GM12878 (cell line): ENCODE results near the gene THEM4. TPM values are rescaled to one million over a fixed set of nuclear protein-coding genes. Genes with fewer than 3 reads are reported as not detected.

ENCODE experiments used
- ATAC-seq: fragments of 200-7000 bp; cut with Tn5 transposase; 3 replicates; pipeline ENCODE4 v1.9.1; 2020; ENCODE audit warnings: mild to moderate bottlenecking, moderate library complexity
- BruUV-seq: library from RNA; stranded (reverse); fragments of 400-500 nt; replicated peaks from 2 replicates; lab custom pipeline; 2021; lab: Mats Ljungman, UMichigan
- CTCF ChIA-PET: fragments of 300-600 bp; sonication (Branson Sonifier 250); formaldehyde crosslinking; extraction: SDS; loops from one replicate; lab custom pipeline; 2021; ENCODE audit warnings: inconsistent platforms; lab: Yijun Ruan, JAX
- POLR2A ChIA-PET: fragments of 350-600 bp; formaldehyde crosslinking; extraction: SDS; loops from one replicate; lab custom pipeline; 2021; ENCODE audit warnings: inconsistent platforms; lab: Charles Lee
- RAD21 ChIA-PET: fragments of 300-600 bp; sonication (Branson Sonifier 250); formaldehyde crosslinking; loops from one replicate; lab custom pipeline; 2023; ENCODE audit warnings: antibody characterized with exemption; ENCODE audit not compliant: unreplicated experiment; lab: Charles Lee
- SMC1A ChIA-PET: fragments of 300-600 bp; sonication (Branson Sonifier 250); formaldehyde crosslinking; loops from one replicate; lab custom pipeline; 2023; ENCODE audit not compliant: unreplicated experiment, uncharacterized antibody; lab: Charles Lee
- DNase-seq: peaks from one replicate; pipeline ENCODE4 v3.0.0-alpha.2; 2011; ENCODE audit warnings: low read depth, low spot score
- FAIRE-seq: peaks from 3 replicates; lab custom pipeline; 2011; peaks lifted over from hg19 to GRCh38; lab: Jason Lieb, UNC
- H2AFZ ChIP-seq: 2 replicates; pipeline ENCODE4 v1.6.0; 2011; ENCODE audit warnings: low read depth, low read length, control low read depth; ENCODE audit not compliant: control insufficient read depth
- H3K27ac ChIP-seq: 2 replicates; pipeline ENCODE4 v1.5.1; 2011; ENCODE audit warnings: control low read depth; ENCODE audit not compliant: control insufficient read depth, insufficient read depth
- H3K27me3 ChIP-seq, 2 experiments: replicated peaks in 1 of 2; 2 replicates each; pipeline versions ENCODE4 v1.6.0 to v1.6.1; 2011; ENCODE audit warnings: low read length in 1 of 2; ENCODE audit not compliant: control insufficient read depth in 2 of 2, insufficient read depth in 2 of 2
- H3K36me3 ChIP-seq, 2 experiments: 2 replicates each; pipeline ENCODE4 v1.5.1; 2011; ENCODE audit warnings: low read length in 1 of 2; ENCODE audit not compliant: control insufficient read depth in 2 of 2, insufficient read depth in 2 of 2
- H3K4me1 ChIP-seq: 2 replicates; pipeline ENCODE4 v1.6.1; 2011; ENCODE audit warnings: mild to moderate bottlenecking, low read length, moderate library complexity, mixed read lengths; ENCODE audit not compliant: control insufficient read depth, insufficient read depth
- H3K4me2 ChIP-seq: 2 replicates; pipeline ENCODE4 v1.6.0; 2011; ENCODE audit warnings: control low read depth; ENCODE audit not compliant: control insufficient read depth, insufficient read depth
- H3K4me3 ChIP-seq: fragments of 200-600 bp; sonication (generic); 2 replicates; pipeline ENCODE4 v1.5.1; 2016
- H3K79me2 ChIP-seq: 2 replicates; pipeline ENCODE4 v1.6.0; 2011; ENCODE audit warnings: low read length; ENCODE audit not compliant: control insufficient read depth, insufficient read depth
- H3K9ac ChIP-seq: 2 replicates; pipeline ENCODE4 v1.8.0; 2011; ENCODE audit warnings: low read length, control low read depth, mixed read lengths; ENCODE audit not compliant: control insufficient read depth, insufficient read depth
- H3K9me3 ChIP-seq: replicated peaks from 3 replicates; pipeline ENCODE4 v1.5.1; 2011; ENCODE audit warnings: mild to moderate bottlenecking, low read length; ENCODE audit not compliant: control insufficient read depth, insufficient read depth
- H4K20me1 ChIP-seq: 2 replicates; pipeline ENCODE4 v1.6.0; 2011; ENCODE audit not compliant: control insufficient read depth, insufficient read depth
- EED ChIP-seq: sonication (generic); IDR thresholded peaks from 2 replicates; pipeline ENCODE4 v1.6.1; 2016; ENCODE audit warnings: antibody characterized with exemption, low read depth
- ELK1 ChIP-seq: IDR thresholded peaks from 2 replicates; pipeline ENCODE4 v1.6.1; 2012; ENCODE audit warnings: low read depth, low read length, improper control_type of control experiment
- HDAC6 ChIP-seq: fragments of 200-600 bp; sonication (generic); IDR thresholded peaks from one replicate; pipeline ENCODE4 v1.8.0; 2017; ENCODE audit warnings: antibody characterized with exemption; ENCODE audit not compliant: unreplicated experiment
- HSF1 ChIP-seq: fragments of 150-350 bp; IDR thresholded peaks from 2 replicates; pipeline ENCODE4 v1.6.1; 2014; ENCODE audit warnings: mild to moderate bottlenecking, low read depth, low read length
- POU2F2 ChIP-seq: IDR thresholded peaks from 3 replicates; pipeline ENCODE4 v1.6.1; 2011; ENCODE audit warnings: low read depth, mild to moderate bottlenecking, low read length, borderline replicate concordance
- RELB ChIP-seq: fragments of 450-650 bp; IDR thresholded peaks from 2 replicates; pipeline ENCODE4 v1.6.1; 2017; ENCODE audit warnings: low read depth, mild to moderate bottlenecking, moderate library complexity
- SMAD1 ChIP-seq: fragments of 450-650 bp; IDR thresholded peaks from 2 replicates; pipeline ENCODE4 v1.6.1; 2018; ENCODE audit warnings: mild to moderate bottlenecking, low read depth; ENCODE audit not compliant: partially characterized antibody
- SMAD5 ChIP-seq: IDR thresholded peaks from 2 replicates; pipeline ENCODE4 v1.6.1; 2016; ENCODE audit warnings: antibody characterized with exemption, low read depth
- SMARCA5 ChIP-seq: fragments of 450-650 bp; IDR thresholded peaks from 2 replicates; pipeline ENCODE4 v1.6.1; 2017; ENCODE audit warnings: mild to moderate bottlenecking
- SMC3 ChIP-seq: IDR thresholded peaks from 2 replicates; pipeline ENCODE4 v1.6.1; 2011; ENCODE audit warnings: low read length, improper control_type of control experiment, borderline replicate concordance
- SREBF1 ChIP-seq: IDR thresholded peaks from 2 replicates; pipeline ENCODE4 v1.6.1; 2012; ENCODE audit warnings: mild to moderate bottlenecking, low read length
- USF1 ChIP-seq: IDR thresholded peaks from 2 replicates; pipeline ENCODE4 v1.6.1; 2011; ENCODE audit warnings: borderline replicate concordance, low read depth, mild to moderate bottlenecking, moderate library complexity, mixed read lengths, low read length; ENCODE audit not compliant: insufficient read depth; ENCODE audit errors: extremely low read length
- ZBTB40 ChIP-seq: fragments of 450-650 bp; IDR thresholded peaks from 2 replicates; pipeline ENCODE4 v1.6.1; 2016; ENCODE audit warnings: mild to moderate bottlenecking, moderate library complexity, borderline replicate concordance
- ZNF24 ChIP-seq: fragments of 450-650 bp; IDR thresholded peaks from 2 replicates; pipeline ENCODE4 v1.6.1; 2017; ENCODE audit warnings: antibody characterized with exemption, mild to moderate bottlenecking
- ZNF274 ChIP-seq: IDR thresholded peaks from one replicate; pipeline ENCODE4 v1.8.0; 2011; ENCODE audit not compliant: insufficient read length, insufficient read depth
- ZSCAN29 ChIP-seq: fragments of 450-650 bp; IDR thresholded peaks from 2 replicates; pipeline ENCODE4 v1.6.1; 2017; ENCODE audit warnings: mild to moderate bottlenecking, moderate library complexity
- WGBS: methylation state at CpG from one replicate; pipeline ENCODE4 v1.1.6; 2016; ENCODE audit warnings: low lambda C conversion rate; ENCODE audit not compliant: insufficient replicate concordance, insufficient coverage; ENCODE audit errors: missing lambda C conversion rate; 5-methylcytosine and 5-hydroxymethylcytosine counted together
- in situ Hi-C: fragments of 300-500 bp; cut with MboI; formaldehyde crosslinking; loops from 9 replicates; pipeline ENCODE4 v1.14.3; 2018; ENCODE audit warnings: mixed read lengths
- intact Hi-C: fragments of 100-400 bp; cut with micrococcal nuclease; formaldehyde crosslinking; loops from one replicate; pipeline ENCODE4 v1.14.2; 2022; ENCODE audit not compliant: unreplicated experiment
- polyA plus RNA-seq, 11 experiments: library from polyadenylated mRNA; depleted of rRNA in 4 of 11; unstranded in 6 of 11; stranded (reverse) in 5 of 11; fragments of >200 nt; fragmentation: Nextera tagmentation in 4 of 11; fragmentation: Illumina TruSeq in 1 of 11; extraction: Ambion mirVana in 4 of 11; extraction: Trizol in 1 of 11; gene quantifications; 1 replicate in 1 of 11; 2 replicates in 10 of 11; pipeline versions ENCODE4 v1.2.1 to v1.2.3, GENCODE V29; 2011 to 2016; ENCODE audit warnings: inconsistent platforms in 2 of 11, missing spikeins in 2 of 11, low read depth in 1 of 11
- total RNA-seq, 4 experiments: library from RNA; depleted of rRNA in 3 of 4; stranded (reverse); fragments of >200 nt in 3 of 4; fragmentation: Illumina TruSeq in 1 of 4; extraction: Trizol in 1 of 4; gene quantifications; 2 replicates each; pipeline versions ENCODE4 v1.2.1 to v1.2.3, GENCODE V29; 2013 to 2021

Gene THEM4
- total and polyA plus RNA-seq, 10 of the 15 experiments (the other 5 are each of a cell fraction or from before 2014, with no cell fraction given), result 3.4 to 30.8 (median 17.9) TPM

DNA sequence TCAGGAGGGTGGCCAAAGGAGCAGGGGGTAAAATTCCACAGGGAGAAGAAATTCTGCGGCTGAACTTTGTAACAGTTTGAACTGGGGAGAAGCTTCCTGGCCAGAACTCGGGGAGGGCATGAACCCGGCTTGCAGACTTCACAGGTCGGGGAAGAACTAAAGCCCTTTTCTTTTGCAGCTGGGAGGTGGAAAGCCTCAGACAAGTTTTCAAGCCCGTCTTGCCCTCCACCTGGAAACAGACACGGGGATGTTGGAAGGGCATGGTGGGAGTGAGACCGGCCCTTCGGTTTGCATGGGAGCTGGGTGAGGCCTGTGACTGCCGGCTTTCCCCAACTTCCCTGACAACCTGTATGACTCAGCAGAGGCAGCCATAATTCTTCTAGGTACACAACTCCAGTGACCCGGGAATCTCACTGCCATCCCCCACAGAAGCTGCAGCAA lies 11.3 kb downstream of the THEM4 start:
- Histone ChIP-seq H3K79me2 (no peaks in the 10 kb centered on the region), H3K4me2 (no peak overlapping the region), H3K36me3 (0 out of 4 replicates have a peak, but pooled peaks cover 0 to 3% of the 10 kb centered on the region in 2 experiments), H3K4me3 (no peak overlapping the region), H2AFZ (no peak overlapping the region), H4K20me1 (no peaks in the 10 kb centered on the region), H3K27me3 (no peaks in the 10 kb centered on the region), H3K4me1 (no peaks in the 10 kb centered on the region), H3K9ac (no peak overlapping the region), H3K9me3 (peaks cover 4% of the 10 kb centered on the region; the same call in 2 of the 3 replicates), H3K27ac (no peak overlapping the region)
- ChIA-PET SMC1A (interaction anchor here (0.7 kb wide), 1 partner anchor 61 kb away, joined by 3 read pairs; no protein-coding TSS in a partner anchor), CTCF (interaction anchor here (1.6 to 3.7 kb wide), 2 partner anchors 10 to 16 kb away, joined by 3 to 16 read pairs; no protein-coding TSS in a partner anchor), RAD21 (no interaction called here), POLR2A (no interaction called here)
- no peak for DNase-seq
- WGBS, result 78% methylated on average over 10 of the region's 10 CpGs
- intact Hi-C loops (no loop called here), in situ Hi-C loops (no loop called here)
- no TSS peak for BruUV-seq
- no peak for FAIRE-seq
- ATAC-seq, result no peak
- TF ChIP-seq ZSCAN29 (no peak), RELB (no peak), EED (no peak), SMAD5 (no peak), SMARCA5 (no peak), USF1 (no peak), POU2F2 (no peak), SREBF1 (no peak), ZNF24 (no peak), HDAC6 (no peak), SMAD1 (no peak), ZNF274 (no peak), ELK1 (no peak), HSF1 (no peak), SMC3 (no peak), ZBTB40 (no peak)
